Thoracic aorta (tissue), 2 donors: ENCODE measurements around the gene NFIA. TPM values are rescaled to one million over a fixed set of nuclear protein-coding genes. Genes with fewer than 3 reads are reported as not detected.

ENCODE experiments used
- ATAC-seq: fragments of 150-250 bp; one replicate; pipeline ENCODE4 v1.8.0; 2017; ENCODE audit warnings: low read depth; ENCODE audit not compliant: insufficient number of reproducible peaks, low FRiP score
- DNase-seq: peaks from one replicate; pipeline ENCODE4 v3.0.0-alpha.2; 2020; ENCODE audit warnings: low spot score
- H3K27ac ChIP-seq, 2 donors: fragments of 200-600 bp; sonication (generic); 1 replicate in 1 of 2; 2 replicates in 1 of 2; pipeline ENCODE4 v1.5.1; 2016; ENCODE audit warnings: mild to moderate bottlenecking in 2 of 2, moderate library complexity in 2 of 2
- H3K27me3 ChIP-seq: fragments of 200-600 bp; sonication (generic); replicated peaks from 2 replicates; pipeline ENCODE4 v1.6.0; 2016; ENCODE audit warnings: mild to moderate bottlenecking; ENCODE audit not compliant: insufficient read depth
- H3K36me3 ChIP-seq: fragments of 200-600 bp; sonication (generic); one replicate; pipeline ENCODE4 v1.5.1; 2016
- H3K4me1 ChIP-seq, 2 donors: fragments of 200-600 bp; sonication (generic); 1 replicate in 1 of 2; 2 replicates in 1 of 2; pipeline versions ENCODE4 v1.5.1 to v1.6.0; 2016; ENCODE audit warnings: low read depth in 2 of 2, mild to moderate bottlenecking in 1 of 2; ENCODE audit not compliant: control insufficient read depth in 1 of 2
- H3K4me3 ChIP-seq: fragments of 200-600 bp; sonication (generic); 2 replicates; pipeline ENCODE4 v1.5.1; 2016; ENCODE audit warnings: mild to moderate bottlenecking
- H3K9me3 ChIP-seq: fragments of 200-600 bp; sonication (generic); 2 replicates; pipeline ENCODE4 v1.5.1; 2016
- total RNA-seq, 2 donors: library from RNA; depleted of rRNA; stranded (reverse); fragments of >200 nt; gene quantifications; one replicate each; pipeline versions ENCODE4 v1.1.0 to v1.2.3, GENCODE V29; 2016
- TF ChIP-seq, protein P1 (sequence below): fragments of 200-600 bp; sonication (generic); IDR thresholded peaks from one replicate; pipeline ENCODE4 v1.5.1; 2019; ENCODE audit warnings: antibody characterized with exemption

The NFIA gene
- total RNA-seq, 2 donors from 2014 or later = 99.8 to 118 TPM

DNA sequence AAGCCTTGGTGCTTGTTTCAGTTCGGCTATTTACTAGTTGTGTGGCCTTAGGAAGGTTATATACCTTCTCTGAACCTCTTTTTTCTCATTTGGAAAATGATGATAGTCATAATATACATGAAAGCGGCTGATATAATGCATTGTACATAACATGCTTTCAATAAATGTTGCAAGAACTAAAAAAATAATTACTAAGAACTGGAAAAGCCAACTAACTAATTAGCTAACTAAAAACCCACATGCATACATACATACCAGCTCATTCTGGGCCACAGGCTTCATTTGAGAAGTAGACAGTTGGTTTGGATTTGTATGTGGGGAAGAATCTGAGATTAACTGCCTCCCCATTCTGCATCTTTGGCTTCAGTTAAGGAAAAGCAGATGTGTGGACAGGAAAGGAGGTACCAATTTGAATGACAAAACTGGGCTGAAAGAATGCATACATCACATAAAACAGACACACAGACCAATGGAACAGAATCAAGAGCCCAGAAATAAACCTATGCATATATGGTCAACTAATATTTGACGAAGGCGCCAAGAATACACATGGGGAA is 424.7 kb downstream of the NFIA start:
- H3K27me3 ChIP-seq = no peaks in the 10 kb centered on the region
- no peaks in the 10 kb centered on the region for H3K36me3 ChIP-seq
- H3K27ac ChIP-seq = no peak overlapping the region
- no peak overlapping the region for H3K4me3 ChIP-seq
- TF ChIP-seq, protein P1, sequence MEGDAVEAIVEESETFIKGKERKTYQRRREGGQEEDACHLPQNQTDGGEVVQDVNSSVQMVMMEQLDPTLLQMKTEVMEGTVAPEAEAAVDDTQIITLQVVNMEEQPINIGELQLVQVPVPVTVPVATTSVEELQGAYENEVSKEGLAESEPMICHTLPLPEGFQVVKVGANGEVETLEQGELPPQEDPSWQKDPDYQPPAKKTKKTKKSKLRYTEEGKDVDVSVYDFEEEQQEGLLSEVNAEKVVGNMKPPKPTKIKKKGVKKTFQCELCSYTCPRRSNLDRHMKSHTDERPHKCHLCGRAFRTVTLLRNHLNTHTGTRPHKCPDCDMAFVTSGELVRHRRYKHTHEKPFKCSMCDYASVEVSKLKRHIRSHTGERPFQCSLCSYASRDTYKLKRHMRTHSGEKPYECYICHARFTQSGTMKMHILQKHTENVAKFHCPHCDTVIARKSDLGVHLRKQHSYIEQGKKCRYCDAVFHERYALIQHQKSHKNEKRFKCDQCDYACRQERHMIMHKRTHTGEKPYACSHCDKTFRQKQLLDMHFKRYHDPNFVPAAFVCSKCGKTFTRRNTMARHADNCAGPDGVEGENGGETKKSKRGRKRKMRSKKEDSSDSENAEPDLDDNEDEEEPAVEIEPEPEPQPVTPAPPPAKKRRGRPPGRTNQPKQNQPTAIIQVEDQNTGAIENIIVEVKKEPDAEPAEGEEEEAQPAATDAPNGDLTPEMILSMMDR = no peak
- no peaks in the 10 kb centered on the region for H3K4me1 ChIP-seq
- DNase-seq (no peak), ATAC-seq (no peak)
- H3K9me3 ChIP-seq = no peaks in the 10 kb centered on the region
